Neural progenitor cell (in vitro differentiated cells): Measurements from ENCODE around the gene AHSP.
"Not testable (repeated sequence)": the region's sequence is repeated elsewhere in the genome, so short reads cannot be mapped to it uniquely, and the experiment has no call there.

Source experiments
- EZH2 ChIP-seq: fragments of 200-600 bp; sonication (generic); IDR thresholded peaks from 2 replicates; pipeline ENCODE4 v1.6.1; 2017; ENCODE audit warnings: antibody characterized with exemption, mild to moderate bottlenecking, moderate library complexity
- EZH2phosphoT487 ChIP-seq: fragments of 200-600 bp; sonication (generic); IDR thresholded peaks from 2 replicates; pipeline ENCODE4 v1.6.1; 2017; ENCODE audit warnings: antibody characterized with exemption
- TF ChIP-seq, protein P1 (sequence below): fragments of 200-600 bp; sonication (generic); IDR thresholded peaks from 2 replicates; pipeline ENCODE4 v1.5.1; 2017; ENCODE audit warnings: antibody characterized with exemption, mild to moderate bottlenecking

DNA sequence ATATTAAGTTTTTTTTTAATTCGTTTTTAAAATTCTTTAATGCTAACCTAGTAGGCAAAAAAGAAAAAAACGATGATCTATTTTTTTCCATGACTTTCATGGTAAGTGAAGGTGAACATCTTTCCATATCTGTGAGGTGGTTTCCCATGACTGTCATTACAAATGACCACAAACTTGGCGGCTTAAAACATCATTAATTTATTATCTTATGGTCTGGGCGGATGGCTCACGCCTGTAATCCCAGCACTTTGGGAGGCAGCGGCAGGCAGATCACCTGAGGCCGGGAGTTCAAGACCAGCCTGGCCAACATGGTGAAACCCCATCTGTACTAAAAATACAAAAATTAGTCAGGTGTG is 10.5 kb downstream of the AHSP start:
- TF ChIP-seq, protein P1, sequence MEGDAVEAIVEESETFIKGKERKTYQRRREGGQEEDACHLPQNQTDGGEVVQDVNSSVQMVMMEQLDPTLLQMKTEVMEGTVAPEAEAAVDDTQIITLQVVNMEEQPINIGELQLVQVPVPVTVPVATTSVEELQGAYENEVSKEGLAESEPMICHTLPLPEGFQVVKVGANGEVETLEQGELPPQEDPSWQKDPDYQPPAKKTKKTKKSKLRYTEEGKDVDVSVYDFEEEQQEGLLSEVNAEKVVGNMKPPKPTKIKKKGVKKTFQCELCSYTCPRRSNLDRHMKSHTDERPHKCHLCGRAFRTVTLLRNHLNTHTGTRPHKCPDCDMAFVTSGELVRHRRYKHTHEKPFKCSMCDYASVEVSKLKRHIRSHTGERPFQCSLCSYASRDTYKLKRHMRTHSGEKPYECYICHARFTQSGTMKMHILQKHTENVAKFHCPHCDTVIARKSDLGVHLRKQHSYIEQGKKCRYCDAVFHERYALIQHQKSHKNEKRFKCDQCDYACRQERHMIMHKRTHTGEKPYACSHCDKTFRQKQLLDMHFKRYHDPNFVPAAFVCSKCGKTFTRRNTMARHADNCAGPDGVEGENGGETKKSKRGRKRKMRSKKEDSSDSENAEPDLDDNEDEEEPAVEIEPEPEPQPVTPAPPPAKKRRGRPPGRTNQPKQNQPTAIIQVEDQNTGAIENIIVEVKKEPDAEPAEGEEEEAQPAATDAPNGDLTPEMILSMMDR = not testable (repeated sequence)
- TF ChIP-seq EZH2, EZH2phosphoT487: not testable (repeated sequence)
